ENCODE data around the gene SPECC1.

SPECC1 gene

GRCh38 chr17:20039037-20039436, 29.9 kb downstream of the SPECC1 start:
- Histone ChIP-seq H3K4me1 (ENCODE audit: control insufficient read depth in 1 of 2, insufficient read depth in 1 of 2, low read depth in 1 of 2, low read length in 1 of 2) (no peaks in the 10 kb centered on the region), H3K27ac (no peak overlapping the region), H3K9me3 (no peaks in the 10 kb centered on the region), H3K4me3 (ENCODE audit: low read depth in 1 of 2, low read length in 1 of 2) (no peak overlapping the region), H3K27me3 (no peaks in the 10 kb centered on the region), H3K36me3 (no peaks in the 10 kb centered on the region)
- no peak for TF ChIP-seq CTCF (IDR thresholded peaks at IDR 0.05)

- Histone ChIP-seq H3K27ac (no peak overlapping the region), H3K4me3 (ENCODE audit: low read depth in 1 of 2, low read length in 1 of 2) (no peak overlapping the region), H3K9me3 (no peaks in the 10 kb centered on the region), H3K27me3 (no peaks in the 10 kb centered on the region), H3K36me3 (no peaks in the 10 kb centered on the region), H3K4me1 (ENCODE audit: control insufficient read depth in 1 of 2, insufficient read depth in 1 of 2, low read depth in 1 of 2, low read length in 1 of 2) (no peaks in the 10 kb centered on the region)
- no peak for TF ChIP-seq CTCF (IDR thresholded peaks at IDR 0.05)
Observed at GRCh38 chr17:20040216-20040615, 31.1 kb downstream of the SPECC1 start.

GRCh38 chr17:20043021-20043420, 33.9 kb downstream of the SPECC1 start:
- Histone ChIP-seq H3K4me3 (ENCODE audit: low read depth in 1 of 2, low read length in 1 of 2) (no peak overlapping the region), H3K36me3 (no peaks in the 10 kb centered on the region), H3K9me3 (no peaks in the 10 kb centered on the region), H3K4me1 (ENCODE audit: control insufficient read depth in 1 of 2, insufficient read depth in 1 of 2, low read depth in 1 of 2, low read length in 1 of 2) (no peaks in the 10 kb centered on the region), H3K27me3 (no peaks in the 10 kb centered on the region), H3K27ac (no peak overlapping the region)
- TF ChIP-seq CTCF (IDR thresholded peaks at IDR 0.05) = no peak

GRCh38 chr17:20045476-20045875, 36.3 kb downstream of the SPECC1 start:
- H3K36me3 ChIP-seq = no peaks in the 10 kb centered on the region
- H3K27me3 ChIP-seq = no peaks in the 10 kb centered on the region
- H3K27ac ChIP-seq = no peak overlapping the region
- H3K9me3 ChIP-seq = no peaks in the 10 kb centered on the region
- H3K4me3 ChIP-seq (ENCODE audit: low read depth in 1 of 2, low read length in 1 of 2) = no peak overlapping the region
- TF ChIP-seq CTCF (IDR thresholded peaks at IDR 0.05) = no peak
- no peaks in the 10 kb centered on the region for H3K4me1 ChIP-seq (ENCODE audit: control insufficient read depth in 1 of 2, insufficient read depth in 1 of 2, low read depth in 1 of 2, low read length in 1 of 2)

- Histone ChIP-seq H3K27ac (no peak overlapping the region), H3K4me3 (ENCODE audit: low read depth in 1 of 2, low read length in 1 of 2) (no peak overlapping the region), H3K4me1 (ENCODE audit: control insufficient read depth in 1 of 2, insufficient read depth in 1 of 2, low read depth in 1 of 2, low read length in 1 of 2) (no peaks in the 10 kb centered on the region), H3K27me3 (no peaks in the 10 kb centered on the region), H3K36me3 (no peaks in the 10 kb centered on the region), H3K9me3 (no peaks in the 10 kb centered on the region)
- TF ChIP-seq CTCF (IDR thresholded peaks at IDR 0.05) = no peak
Observed at GRCh38 chr17:20046629-20047028, 37.5 kb downstream of the SPECC1 start.

GRCh38 chr17:20051624-20052023, 42.5 kb downstream of the SPECC1 start:
- Histone ChIP-seq H3K27me3 (no peaks in the 10 kb centered on the region), H3K27ac (no peak overlapping the region), H3K4me1 (ENCODE audit: control insufficient read depth in 1 of 2, insufficient read depth in 1 of 2, low read depth in 1 of 2, low read length in 1 of 2) (no peaks in the 10 kb centered on the region), H3K36me3 (no peaks in the 10 kb centered on the region), H3K4me3 (ENCODE audit: low read depth in 1 of 2, low read length in 1 of 2) (no peak overlapping the region), H3K9me3 (no peaks in the 10 kb centered on the region)
- no peak for TF ChIP-seq CTCF (IDR thresholded peaks at IDR 0.05)
